Hippocampal formation (tissue), 2 donors: Measurements from ENCODE around the gene SAMD3.
"Not testable (repeated sequence)": the region's sequence is repeated elsewhere in the genome, so short reads cannot be mapped to it uniquely, and the experiment has no call there.

ENCODE experiments used
- DNase-seq, 2 donors: peaks; one replicate each; lab custom pipeline; 2025; lab: John Stamatoyannopoulos, UW

Gene SAMD3

GRCh38 chr6:130134582-130134981, 88.2 kb downstream of the SAMD3 start:
- DNase-seq, result no peak

- DNase-seq, result no peak
These were observed 90.5 kb downstream of the SAMD3 start for GRCh38 chr6:130132286-130132701.

- no peak for DNase-seq
These were observed 92.9 kb downstream of the SAMD3 start for GRCh38 chr6:130129762-130130246.

GRCh38 chr6:130128326-130128725, 94.4 kb downstream of the SAMD3 start:
- no peak for DNase-seq

- no peak for DNase-seq
These were observed 95.6 kb downstream of the SAMD3 start for GRCh38 chr6:130127195-130127594.

- DNase-seq, result no peak
These were observed 100.5 kb downstream of the SAMD3 start for GRCh38 chr6:130122243-130122642.

- no peak for DNase-seq
These were observed 102.0 kb downstream of the SAMD3 start for GRCh38 chr6:130120731-130121130.

- DNase-seq, result no peak
These were observed 103.5 kb downstream of the SAMD3 start for GRCh38 chr6:130119211-130119610.

GRCh38 chr6:130118236-130118635, 104.5 kb downstream of the SAMD3 start:
- DNase-seq, result no peak

- not testable (repeated sequence) for DNase-seq
These were observed 105.5 kb downstream of the SAMD3 start for GRCh38 chr6:130117187-130117701.

GRCh38 chr6:130116273-130116672, 106.5 kb downstream of the SAMD3 start:
- DNase-seq, result no peak

- no peak for DNase-seq
These were observed 107.7 kb downstream of the SAMD3 start for GRCh38 chr6:130115036-130115435.

- no peak for DNase-seq
These were observed 109.5 kb downstream of the SAMD3 start for GRCh38 chr6:130113201-130113710.

GRCh38 chr6:130111031-130111430, 111.7 kb downstream of the SAMD3 start:
- DNase-seq, result no peak

GRCh38 chr6:130107710-130108109, 115.0 kb downstream of the SAMD3 start:
- DNase-seq, result no peak

- no peak for DNase-seq
These were observed 116.6 kb downstream of the SAMD3 start for GRCh38 chr6:130105996-130106704.

GRCh38 chr6:130099119-130099518, 123.6 kb downstream of the SAMD3 start:
- no peak for DNase-seq

- DNase-seq, result no peak
These were observed 124.4 kb downstream of the SAMD3 start for GRCh38 chr6:130098317-130098716.
